HepG2 (cell line): ENCODE results near the gene PRDM7. TPM values are rescaled to one million over a fixed set of nuclear protein-coding genes. Genes with fewer than 3 reads are reported as not detected.

Experiments
- CEBPZ ChIP-seq: IDR thresholded peaks from 2 replicates; pipeline ENCODE4 v1.6.1; 2012; ENCODE audit warnings: low read length, improper control_type of control experiment
- ERF ChIP-seq: IDR thresholded peaks from 2 replicates; pipeline ENCODE4 v1.6.1; 2018; ENCODE audit warnings: missing biosample characterization, missing genetic modification reagents
- ZBTB49 ChIP-seq: sonication (generic); formaldehyde crosslinking; IDR thresholded peaks from 2 replicates; pipeline ENCODE4 v1.4.0; 2020; ENCODE audit warnings: missing genetic modification reagents, borderline replicate concordance
- ZNF281 ChIP-seq: sonication (generic); formaldehyde crosslinking; IDR thresholded peaks from 2 replicates; pipeline ENCODE4 v1.4.0; 2020; ENCODE audit warnings: missing genetic modification reagents, borderline replicate concordance
- ZNF773 ChIP-seq: sonication (generic); formaldehyde crosslinking; IDR thresholded peaks from 2 replicates; pipeline ENCODE4 v1.4.0; 2020; ENCODE audit warnings: missing genetic modification reagents, borderline replicate concordance
- ZNF780A ChIP-seq: sonication (generic); formaldehyde crosslinking; IDR thresholded peaks from 2 replicates; pipeline ENCODE4 v1.8.0; 2022; ENCODE audit warnings: mild to moderate bottlenecking, missing genetic modification reagents, moderate library complexity
- ZNF839 ChIP-seq: sonication (generic); formaldehyde crosslinking; IDR thresholded peaks from 2 replicates; pipeline ENCODE4 v1.4.0; 2020; ENCODE audit warnings: missing genetic modification reagents, mild to moderate bottlenecking, borderline replicate concordance
- polyA plus RNA-seq, 8 experiments: library from polyadenylated mRNA; depleted of rRNA in 3 of 8; stranded (reverse) in 7 of 8; unstranded in 1 of 8; fragments of >200 nt; fragmentation: Illumina TruSeq in 4 of 8; extraction: Trizol in 4 of 8; gene quantifications; 2 replicates each; pipeline versions ENCODE4 v1.2.1 to v1.2.3, GENCODE V29; 2011 to 2016; ENCODE audit warnings: low read depth in 4 of 8, missing spikeins in 1 of 8, mixed read lengths in 1 of 8; ENCODE audit not compliant: insufficient read depth in 1 of 8
- total RNA-seq, 5 experiments: library from RNA; depleted of rRNA; stranded (reverse); fragments of >200 nt; fragmentation: Illumina TruSeq; extraction: Trizol; gene quantifications; 2 replicates each; pipeline ENCODE4 v1.2.3, GENCODE V29; 2016; ENCODE audit warnings: low read depth in 1 of 5

Gene PRDM7
- total and polyA plus RNA-seq, 2 of the 13 experiments (the other 11 are each of a cell fraction or from before 2014, with no cell fraction given): not detected

GRCh38 chr16:90018297-90018651 is 58.9 kb downstream of the PRDM7 start (continued):
- TF ChIP-seq CEBPZ: no peak
- TF ChIP-seq ZNF839 (CRISPR knock-in tag): 0 out of 2 replicates have a peak, but pooled peaks have one; percentile 4
- 0 out of 2 replicates have a peak, but pooled peaks have one; percentile 4 for TF ChIP-seq ZNF281 (CRISPR knock-in tag)
- TF ChIP-seq ZBTB49: no peak
- TF ChIP-seq ERF: peak; percentile 7; the same call in 1 of the 2 replicates
- TF ChIP-seq ZNF773 (CRISPR knock-in tag): no peak
- TF ChIP-seq ZNF780A (CRISPR knock-in tag): no peak
